Stimulated activated naive CD4-positive, alpha-beta T cell treated with Interleukin-2 at 50 U/mL for 16 hours (primary cell): ENCODE results near the gene PTK6.

Experiments
- DNase-seq: peaks from one replicate; lab custom pipeline; 2025; lab: John Stamatoyannopoulos, UW

The PTK6 gene

GRCh38 chr20:63543131-63543530 is 6.0 kb upstream of the PTK6 start:
- DNase-seq = no peak

- no peak for DNase-seq
These were observed 5.5 kb upstream of the PTK6 start for GRCh38 chr20:63542696-63543095.

- DNase-seq = no peak
These were observed 4.9 kb upstream of the PTK6 start for GRCh38 chr20:63542031-63542559.

- no peak for DNase-seq
These were observed 4.2 kb upstream of the PTK6 start for GRCh38 chr20:63541371-63541770.

GRCh38 chr20:63540417-63541186 is 3.4 kb upstream of the PTK6 start:
- DNase-seq = no peak

GRCh38 chr20:63539441-63540370 is 2.5 kb upstream of the PTK6 start:
- DNase-seq = no peak

- DNase-seq = no peak
These were observed 1.9 kb upstream of the PTK6 start for GRCh38 chr20:63539092-63539430.

- DNase-seq = no peak
These were observed 1.3 kb upstream of the PTK6 start for GRCh38 chr20:63538204-63539091.

- DNase-seq = peak; percentile 94
These were observed 488 bp upstream of the PTK6 start for GRCh38 chr20:63537525-63538203.

GRCh38 chr20:63536241-63536977 is 767 bp downstream of the PTK6 start:
- DNase-seq = no peak

- DNase-seq = no peak
These were observed 2.1 kb downstream of the PTK6 start for GRCh38 chr20:63534831-63535651.

- DNase-seq = no peak
These were observed 2.7 kb downstream of the PTK6 start for GRCh38 chr20:63534427-63534830.

- DNase-seq = no peak
These were observed 3.2 kb downstream of the PTK6 start for GRCh38 chr20:63533871-63534393.

- no peak for DNase-seq
These were observed 3.8 kb downstream of the PTK6 start for GRCh38 chr20:63533388-63533787.

- no peak for DNase-seq
These were observed 4.7 kb downstream of the PTK6 start for GRCh38 chr20:63532449-63532971.

GRCh38 chr20:63531686-63532448 is 5.3 kb downstream of the PTK6 start:
- no peak for DNase-seq

- DNase-seq = no peak
These were observed 6.4 kb downstream of the PTK6 start for GRCh38 chr20:63530788-63531160.
